Esophagus mucosa (tissue), 1 donor: ENCODE data around the gene TSPAN32. TPM values are rescaled to one million over a fixed set of nuclear protein-coding genes. Genes with fewer than 3 reads are reported as not detected.

ENCODE experiments used
- ATAC-seq: fragments of 200-7000 bp; cut with Tn5 transposase; one replicate; pipeline ENCODE4 v1.9.1; 2020
- total RNA-seq: library from RNA; stranded (reverse); gene quantifications from one replicate; pipeline ENCODE4 v1.2.4, GENCODE V29; 2023
- donor health status: DM: yes; HTN: yes; CAD: no.

Gene TSPAN32
- total RNA-seq, 1 donor from 2014 or later, result not detected

- ATAC-seq, result no peak
Measured at GRCh38 chr11:2304506-2305139, 2.8 kb downstream of the TSPAN32 start.

- ATAC-seq, result peak; percentile 77
Measured at GRCh38 chr11:2305140-2305778, 3.4 kb downstream of the TSPAN32 start.

- ATAC-seq, result no peak
Measured at GRCh38 chr11:2305788-2306451, 4.1 kb downstream of the TSPAN32 start.

GRCh38 chr11:2306452-2306823 lies 4.6 kb downstream of the TSPAN32 start:
- no peak for ATAC-seq

- no peak for ATAC-seq
Measured at GRCh38 chr11:2306877-2307500, 5.2 kb downstream of the TSPAN32 start.

GRCh38 chr11:2307501-2308331 lies 5.9 kb downstream of the TSPAN32 start:
- no peak for ATAC-seq

GRCh38 chr11:2308713-2309112 lies 6.9 kb downstream of the TSPAN32 start:
- ATAC-seq, result no peak

- ATAC-seq, result no peak
Measured at GRCh38 chr11:2309251-2310072, 7.6 kb downstream of the TSPAN32 start.

GRCh38 chr11:2310073-2310785 lies 8.4 kb downstream of the TSPAN32 start:
- no peak for ATAC-seq

GRCh38 chr11:2310786-2311352 lies 9.1 kb downstream of the TSPAN32 start:
- no peak for ATAC-seq

- ATAC-seq, result peak; percentile 70
Measured at GRCh38 chr11:2311353-2312133, 9.7 kb downstream of the TSPAN32 start.

GRCh38 chr11:2312232-2313042 lies 10.6 kb downstream of the TSPAN32 start:
- ATAC-seq, result peak; percentile 41

GRCh38 chr11:2313051-2313951 lies 11.5 kb downstream of the TSPAN32 start:
- ATAC-seq, result no peak

GRCh38 chr11:2314136-2314524 lies 12.3 kb downstream of the TSPAN32 start:
- no peak for ATAC-seq

GRCh38 chr11:2314525-2315394 lies 12.9 kb downstream of the TSPAN32 start:
- ATAC-seq, result no peak

- no peak for ATAC-seq
Measured at GRCh38 chr11:2315395-2316168, 13.8 kb downstream of the TSPAN32 start.
